ENCODE results near the gene NUP62CL. TPM values are rescaled to one million over a fixed set of nuclear protein-coding genes. Genes with fewer than 3 reads are reported as not detected.

The NUP62CL gene
- total RNA-seq, 4 donors from 2014 or later: 1.3 to 8.8 (median 1.4) TPM

DNA sequence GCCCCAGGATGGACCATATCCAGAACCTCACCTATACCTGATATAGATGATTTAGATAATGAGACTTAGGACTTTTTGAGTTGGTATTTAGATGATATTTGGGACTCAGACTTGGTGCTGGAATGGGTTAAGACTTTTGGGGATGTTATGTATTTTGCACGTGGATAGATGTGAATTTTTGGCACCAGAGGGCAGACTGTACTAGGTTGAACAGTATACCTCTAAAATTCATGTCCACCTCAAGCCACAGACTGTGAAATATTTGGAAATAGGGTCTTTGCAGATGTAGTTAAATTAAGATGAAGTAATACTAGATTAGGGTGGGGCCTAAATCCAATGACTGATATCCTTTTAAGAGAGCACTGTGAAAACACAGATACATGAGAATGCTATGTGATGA is 103.3 kb downstream of the NUP62CL start:
- Histone ChIP-seq H3K27ac (no peak overlapping the region), H3K27me3 (no peaks in the 10 kb centered on the region), H3K36me3 (peaks cover 4% of the 10 kb centered on the region), H3K4me1 (no peaks in the 10 kb centered on the region), H3K4me3 (no peak overlapping the region), H3K9me3 (no peaks in the 10 kb centered on the region)
- TF ChIP-seq POLR2A (IDR thresholded peaks at IDR 0.05) (no peak), EP300 (IDR thresholded peaks at IDR 0.05) (no peak)
- DNase-seq (ENCODE audit: low spot score in 2 of 2): no peak
- WGBS: 4% methylated on average over 1 of the region's 1 CpG

DNA sequence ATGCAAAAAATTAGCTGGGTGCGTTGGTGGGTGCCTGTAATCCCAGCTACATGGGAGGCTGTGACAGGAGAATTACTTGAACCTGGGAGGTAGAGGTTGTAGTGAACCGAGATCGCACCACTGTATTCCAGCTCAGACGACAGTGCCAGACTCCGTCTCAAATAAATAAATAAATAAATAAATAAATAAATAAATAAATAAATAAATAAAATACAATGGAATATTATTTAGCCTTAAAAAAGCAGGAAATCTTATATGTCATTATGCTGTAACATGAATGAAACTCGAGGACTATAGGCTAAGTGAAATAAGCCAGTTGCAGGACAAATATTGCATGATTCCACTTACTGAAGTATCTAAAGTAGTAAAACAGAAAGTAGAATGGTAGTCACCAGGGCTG is 130.1 kb downstream of the NUP62CL start:
- Histone ChIP-seq H3K4me1 (no peaks in the 10 kb centered on the region), H3K27ac (no peak overlapping the region), H3K9me3 (no peaks in the 10 kb centered on the region), H3K27me3 (no peaks in the 10 kb centered on the region), H3K4me3 (no peak overlapping the region), H3K36me3 (no peaks in the 10 kb centered on the region)
- TF ChIP-seq POLR2AphosphoS5 (IDR thresholded peaks at IDR 0.05) (no peak), POLR2A (IDR thresholded peaks at IDR 0.05) (no peak), EP300 (IDR thresholded peaks at IDR 0.05) (no peak)
- TF ChIP-seq, protein P1, sequence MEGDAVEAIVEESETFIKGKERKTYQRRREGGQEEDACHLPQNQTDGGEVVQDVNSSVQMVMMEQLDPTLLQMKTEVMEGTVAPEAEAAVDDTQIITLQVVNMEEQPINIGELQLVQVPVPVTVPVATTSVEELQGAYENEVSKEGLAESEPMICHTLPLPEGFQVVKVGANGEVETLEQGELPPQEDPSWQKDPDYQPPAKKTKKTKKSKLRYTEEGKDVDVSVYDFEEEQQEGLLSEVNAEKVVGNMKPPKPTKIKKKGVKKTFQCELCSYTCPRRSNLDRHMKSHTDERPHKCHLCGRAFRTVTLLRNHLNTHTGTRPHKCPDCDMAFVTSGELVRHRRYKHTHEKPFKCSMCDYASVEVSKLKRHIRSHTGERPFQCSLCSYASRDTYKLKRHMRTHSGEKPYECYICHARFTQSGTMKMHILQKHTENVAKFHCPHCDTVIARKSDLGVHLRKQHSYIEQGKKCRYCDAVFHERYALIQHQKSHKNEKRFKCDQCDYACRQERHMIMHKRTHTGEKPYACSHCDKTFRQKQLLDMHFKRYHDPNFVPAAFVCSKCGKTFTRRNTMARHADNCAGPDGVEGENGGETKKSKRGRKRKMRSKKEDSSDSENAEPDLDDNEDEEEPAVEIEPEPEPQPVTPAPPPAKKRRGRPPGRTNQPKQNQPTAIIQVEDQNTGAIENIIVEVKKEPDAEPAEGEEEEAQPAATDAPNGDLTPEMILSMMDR (IDR thresholded peaks at IDR 0.05): no peak
- DNase-seq (ENCODE audit: low spot score in 2 of 2): no peak
- WGBS: 93% methylated on average over 6 of the region's 6 CpGs

Other genes with a start within 250 kb of the NUP62CL start
- gene MORC4, start 206.2 kb downstream of the NUP62CL start, total RNA-seq: 10 to 100 TPM; 17.4 to 33.2 (median 24.9) TPM
- gene RBM41, start 87.6 kb downstream of the NUP62CL start, total RNA-seq: 10 to 100 TPM; 11.7 to 29.7 (median 18.9) TPM
- gene DNAAF6, start 178 bp upstream of the NUP62CL start, total RNA-seq: not detected
- gene FRMPD3, start 243.2 kb upstream of the NUP62CL start, total RNA-seq: not detected

Measured in suprapubic skin (tissue), 4 donors.